CD14-positive monocyte (primary cell): ENCODE data around the gene C9orf78. TPM values are rescaled to one million over a fixed set of nuclear protein-coding genes. Genes with fewer than 3 reads are reported as not detected.

ENCODE experiments used
- DNase-seq, 3 donors: peaks; one replicate each; pipeline ENCODE4 v3.0.0-alpha.2; 2011 to 2022
- H2AFZ ChIP-seq: 2 replicates; pipeline ENCODE4 v1.6.0; 2012; ENCODE audit warnings: mild to moderate bottlenecking, low read depth, low read length, inconsistent platforms; ENCODE audit not compliant: insufficient read depth, poor library complexity, severe bottlenecking
- H3K27ac ChIP-seq, 2 donors: 1 replicate in 1 of 2; 2 replicates in 1 of 2; pipeline ENCODE4 v1.5.1; 2012 to 2013; ENCODE audit warnings: low read length in 2 of 2, control low read depth in 1 of 2, inconsistent platforms in 1 of 2, low read depth in 1 of 2, mild to moderate bottlenecking in 1 of 2
- H3K27me3 ChIP-seq, 2 donors: one replicate each; pipeline versions ENCODE4 v1.6.0 to v1.6.1; 2011 to 2013; ENCODE audit warnings: low read length in 2 of 2; ENCODE audit not compliant: control insufficient read depth in 2 of 2, insufficient read depth in 2 of 2
- H3K36me3 ChIP-seq, 2 donors: replicated peaks in 1 of 2; 1 replicate in 1 of 2; 2 replicates in 1 of 2; pipeline versions ENCODE4 v1.5.1 to v1.6.1; 2012 to 2013; ENCODE audit warnings: low read length in 2 of 2, control low read depth in 1 of 2, inconsistent platforms in 1 of 2, mild to moderate bottlenecking in 1 of 2; ENCODE audit not compliant: insufficient read depth in 2 of 2, control insufficient read depth in 1 of 2
- H3K4me1 ChIP-seq, 2 donors: 1 replicate in 1 of 2; 2 replicates in 1 of 2; pipeline versions ENCODE4 v1.5.1 to v1.6.1; 2012 to 2013; ENCODE audit warnings: low read length in 2 of 2, control low read depth in 1 of 2, inconsistent platforms in 1 of 2, mild to moderate bottlenecking in 1 of 2, moderate library complexity in 1 of 2; ENCODE audit not compliant: insufficient read depth in 2 of 2, control insufficient read depth in 1 of 2
- H3K4me2 ChIP-seq: replicated peaks from 2 replicates; pipeline ENCODE3; 2012; ENCODE audit warnings: low read length, moderate library complexity, mild to moderate bottlenecking; ENCODE audit not compliant: poor library complexity, severe bottlenecking; ENCODE audit errors: extremely low read depth
- H3K4me3 ChIP-seq, 3 experiments: fragments of 200-600 bp in 1 of 3; sonication (generic) in 1 of 3; replicated peaks in 1 of 3; 1 replicate in 2 of 3; 2 replicates in 1 of 3; pipeline ENCODE4 v1.5.1; 2011 to 2013; ENCODE audit warnings: low read length in 3 of 3, mild to moderate bottlenecking in 3 of 3, control low read depth in 2 of 3, low read depth in 2 of 3, inconsistent platforms in 1 of 3, moderate library complexity in 1 of 3
- H3K79me2 ChIP-seq: 2 replicates; pipeline ENCODE4 v1.6.0; 2012; ENCODE audit warnings: mild to moderate bottlenecking, control low read depth, inconsistent platforms, low read length, moderate library complexity; ENCODE audit not compliant: insufficient read depth
- H3K9ac ChIP-seq: 2 replicates; pipeline ENCODE4 v1.6.0; 2017; ENCODE audit warnings: low read length, mild to moderate bottlenecking; ENCODE audit not compliant: insufficient read depth, poor library complexity, severe bottlenecking
- H3K9me3 ChIP-seq, 2 donors: replicated peaks in 1 of 2; 1 replicate in 1 of 2; 2 replicates in 1 of 2; pipeline versions ENCODE4 v1.5.1 to v1.6.1; 2012 to 2013; ENCODE audit warnings: low read length in 2 of 2, control low read depth in 1 of 2; ENCODE audit not compliant: control insufficient read depth in 1 of 2, insufficient read depth in 1 of 2
- H4K20me1 ChIP-seq: 2 replicates; pipeline ENCODE4 v1.6.0; 2012; ENCODE audit warnings: mild to moderate bottlenecking, low read length, control low read depth, moderate library complexity; ENCODE audit not compliant: insufficient read depth
- H3K27ac Mint-ChIP-seq, 7 donors: one replicate each; pipeline ENCODE4 v1.8.0; 2020; ENCODE audit warnings: mild to moderate bottlenecking in 7 of 7, mixed read lengths in 7 of 7, moderate library complexity in 6 of 7, inconsistent platforms in 2 of 7
- H3K27me3 Mint-ChIP-seq, 3 donors: one replicate each; pipeline ENCODE4 v1.8.0; 2021 to 2022; ENCODE audit warnings: low read depth in 3 of 3, mild to moderate bottlenecking in 3 of 3, mixed read lengths in 3 of 3, moderate library complexity in 3 of 3, inconsistent platforms in 1 of 3
- H3K36me3 Mint-ChIP-seq, 2 donors: one replicate each; pipeline ENCODE4 v1.8.0; 2020; ENCODE audit warnings: mixed read lengths in 2 of 2, inconsistent platforms in 1 of 2, mild to moderate bottlenecking in 1 of 2
- H3K4me1 Mint-ChIP-seq: one replicate; pipeline ENCODE4 v1.8.0; 2020; ENCODE audit warnings: mild to moderate bottlenecking, mixed read lengths
- H3K4me3 Mint-ChIP-seq, 2 donors: one replicate each; pipeline ENCODE4 v1.8.0; 2020; ENCODE audit warnings: mild to moderate bottlenecking in 2 of 2, mixed read lengths in 2 of 2, moderate library complexity in 1 of 2
- H3K9me3 Mint-ChIP-seq, 7 donors: one replicate each; pipeline ENCODE4 v1.8.0; 2020 to 2022; ENCODE audit warnings: mixed read lengths in 7 of 7, mild to moderate bottlenecking in 6 of 7, moderate library complexity in 6 of 7, inconsistent platforms in 2 of 7
- CTCF ChIP-seq: fragments of 200-600 bp; IDR thresholded peaks from one replicate; pipeline ENCODE4 v1.8.0; 2022; ENCODE audit warnings: antibody characterized with exemption, mild to moderate bottlenecking
- WGBS: methylation state at CpG from one replicate; pipeline ENCODE4 v1.1.5; 2013; ENCODE audit warnings: missing lambda C conversion rate; ENCODE audit not compliant: insufficient coverage; 5-methylcytosine and 5-hydroxymethylcytosine counted together
- intact Hi-C, 2 donors: fragments of 100-400 bp; cut with micrococcal nuclease; formaldehyde crosslinking; loops; one replicate each; pipeline versions ENCODE4 v1.15.0 to v1.15.1; 2023
- polyA plus RNA-seq, 3 donors: library from polyadenylated mRNA; depleted of rRNA in 1 of 3; unstranded in 2 of 3; stranded (reverse) in 1 of 3; fragments of 300-500 nt in 2 of 3; fragments of >200 nt in 1 of 3; fragmentation: Illumina TruSeq in 2 of 3; gene quantifications; 1 replicate in 2 of 3; 2 replicates in 1 of 3; pipeline ENCODE4 v1.2.3, GENCODE V29; 2012 to 2021

The C9orf78 gene
- polyA plus RNA-seq, 3 donors = 53.3 to 82.4 (median 65.5) TPM

- TF ChIP-seq CTCF = no peak
- peaks cover 24% of the 10 kb centered on the region for H3K79me2 ChIP-seq
- H4K20me1 ChIP-seq = peaks cover 13% of the 10 kb centered on the region
- H3K4me3 ChIP-seq = no peak overlapping the region
- WGBS = 96% methylated on average over 3 of the region's 4 CpGs
- no peaks in the 10 kb centered on the region for H3K9me3 ChIP-seq
- Mint-ChIP-seq H3K4me3 (no peak overlapping the region), H3K27ac (no peak overlapping the region), H3K27me3 (peaks cover 0 to 2% (median 1%) of the 10 kb centered on the region in 3 donors), H3K9me3 (no peaks in the 10 kb centered on the region), H3K4me1 (peaks cover 23% of the 10 kb centered on the region), H3K36me3 (peaks cover 7 to 15% of the 10 kb centered on the region in 2 donors)
- H3K9ac ChIP-seq = no peak overlapping the region
- intact Hi-C loops = no loop called here
- H2AFZ ChIP-seq = no peak overlapping the region
- no peak overlapping the region for H3K4me2 ChIP-seq
- H3K4me1 ChIP-seq = peaks cover 6 to 8% of the 10 kb centered on the region in 2 donors
- no peak for DNase-seq
- H3K27ac ChIP-seq = no peak overlapping the region
- H3K36me3 ChIP-seq = peaks cover 0 to 10% of the 10 kb centered on the region in 2 donors
- H3K27me3 ChIP-seq = no peaks in the 10 kb centered on the region
Observed at GRCh38 chr9:129841071-129841470, 6.0 kb upstream of the C9orf78 start.

GRCh38 chr9:129840034-129840433 is 5.0 kb upstream of the C9orf78 start:
- Mint-ChIP-seq H3K4me3 (no peak overlapping the region), H3K27ac (peak overlapping the region in 1 of 7 donors; percentile 45), H3K36me3 (peaks cover 7 to 15% of the 10 kb centered on the region in 2 donors), H3K9me3 (no peaks in the 10 kb centered on the region), H3K4me1 (peaks cover 21% of the 10 kb centered on the region), H3K27me3 (peaks cover 0 to 3% (median 1%) of the 10 kb centered on the region in 3 donors)
- Histone ChIP-seq H3K4me2 (no peak overlapping the region), H2AFZ (no peak overlapping the region), H3K4me1 (peaks cover 10 to 14% of the 10 kb centered on the region in 2 donors), H3K27ac (no peak overlapping the region), H3K9me3 (no peaks in the 10 kb centered on the region), H3K9ac (no peak overlapping the region), H3K4me3 (no peak overlapping the region), H3K27me3 (no peaks in the 10 kb centered on the region), H4K20me1 (peaks cover 13% of the 10 kb centered on the region), H3K36me3 (peaks cover 0 to 10% of the 10 kb centered on the region in 2 donors), H3K79me2 (peaks cover 32% of the 10 kb centered on the region)
- TF ChIP-seq CTCF = no peak
- intact Hi-C loops = no loop called here
- DNase-seq = no peak
- 71% methylated on average over 8 of the region's 8 CpGs for WGBS
